ENCODE measurements around the gene C9orf50. TPM values are rescaled to one million over a fixed set of nuclear protein-coding genes. Genes with fewer than 3 reads are reported as not detected.

The C9orf50 gene
- total and polyA plus RNA-seq, 4 donors: 0.44 to 0.60 (median 0.59) TPM; not detected in 1

DNA sequence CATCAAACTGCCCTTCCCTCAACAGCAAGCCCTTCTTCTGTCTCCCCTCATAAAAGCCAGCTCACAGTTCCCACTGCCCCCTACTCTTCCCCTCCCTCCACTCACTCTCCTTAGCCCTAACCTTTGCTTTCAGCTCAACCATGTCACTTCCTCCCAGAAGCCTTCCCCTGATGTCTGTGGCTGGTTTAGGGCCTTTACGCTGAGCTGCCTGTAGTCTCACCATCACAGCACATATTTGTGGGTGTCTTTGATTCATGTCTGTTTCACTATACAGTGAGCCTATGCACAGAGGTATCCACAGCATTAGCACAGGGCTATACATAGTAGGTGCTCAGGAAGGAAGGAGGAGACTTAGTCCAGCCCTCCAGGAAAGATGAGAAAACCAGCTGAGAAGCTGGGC lies 34.7 kb downstream of the C9orf50 start:
- no peak for DNase-seq (ENCODE audit: low read depth in 4 of 6, low spot score in 6 of 6)
- Histone ChIP-seq H3K9me3 (ENCODE audit: control insufficient read depth, insufficient read depth, low read length) (no peaks in the 10 kb centered on the region), H3K4me3 (ENCODE audit: low read depth, low read length) (no peak overlapping the region), H3K27ac (ENCODE audit: low read depth, low read length) (no peak overlapping the region), H3K36me3 (ENCODE audit: control insufficient read depth, insufficient read depth, low read length) (no peaks in the 10 kb centered on the region), H3K4me1 (ENCODE audit: control insufficient read depth, insufficient read depth, low read length) (peaks cover 5% of the 10 kb centered on the region), H3K27me3 (ENCODE audit: control insufficient read depth, insufficient read depth, low read length) (no peaks in the 10 kb centered on the region)
- no CpG with 5 or more reads among the region's 1 CpG for WGBS (ENCODE audit: insufficient coverage)

DNA sequence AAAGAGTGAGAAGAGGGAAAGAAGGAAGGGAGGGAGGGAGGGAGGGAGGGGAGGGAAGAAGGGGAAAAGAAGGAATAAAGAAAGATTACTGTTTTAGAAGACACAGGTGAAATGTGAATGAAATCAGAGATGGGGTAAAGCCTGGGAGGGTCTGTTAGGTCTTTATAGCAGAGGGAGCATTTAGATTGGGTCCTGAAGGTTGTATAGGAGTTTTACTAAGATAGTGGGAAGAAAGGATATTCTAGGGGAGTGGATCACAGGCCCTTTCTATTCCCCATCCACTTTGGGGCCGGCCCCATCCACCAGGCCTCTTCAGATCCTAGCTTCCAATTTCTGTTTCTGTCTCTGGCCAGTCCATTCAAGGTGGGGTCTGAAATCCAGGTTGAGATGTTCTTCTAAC lies 35.5 kb downstream of the C9orf50 start:
- peaks cover 5% of the 10 kb centered on the region for H3K4me1 ChIP-seq (ENCODE audit: control insufficient read depth, insufficient read depth, low read length)

DNA sequence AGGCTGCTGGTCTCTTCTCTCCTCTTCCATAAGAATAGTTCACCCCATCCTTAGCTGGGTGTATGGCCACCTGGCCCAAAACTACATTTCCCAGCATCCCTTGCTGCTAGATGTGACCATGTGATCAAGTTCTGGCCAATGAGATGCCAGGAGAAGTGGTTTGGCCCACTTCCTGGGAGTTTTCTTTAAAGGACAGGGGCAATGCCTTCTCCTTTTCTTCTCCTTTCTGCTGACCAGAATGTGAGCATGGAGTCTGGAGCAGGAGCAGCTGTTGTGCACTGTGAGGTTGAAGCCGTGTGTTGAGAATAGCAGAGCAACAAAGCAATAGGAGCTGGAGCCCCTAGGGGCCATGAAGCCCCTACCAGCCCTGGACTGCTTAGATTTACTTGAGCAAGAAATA lies 36.8 kb downstream of the C9orf50 start:
- peak in 2 of 6 donors; percentile 87 to 94 for DNase-seq (ENCODE audit: low read depth in 4 of 6, low spot score in 6 of 6)
- Histone ChIP-seq H3K4me3 (ENCODE audit: low read depth, low read length) (no peak overlapping the region), H3K27ac (ENCODE audit: low read depth, low read length) (no peak overlapping the region), H3K36me3 (ENCODE audit: control insufficient read depth, insufficient read depth, low read length) (no peaks in the 10 kb centered on the region), H3K27me3 (ENCODE audit: control insufficient read depth, insufficient read depth, low read length) (no peaks in the 10 kb centered on the region), H3K9me3 (ENCODE audit: control insufficient read depth, insufficient read depth, low read length) (no peaks in the 10 kb centered on the region), H3K4me1 (ENCODE audit: control insufficient read depth, insufficient read depth, low read length) (peaks cover 5% of the 10 kb centered on the region)
- 86% methylated on average over 1 of the region's 1 CpG for WGBS (ENCODE audit: insufficient coverage)

More for the DNA sequence above, 35.5 kb downstream of the C9orf50 start:
- DNase-seq (ENCODE audit: low read depth in 4 of 6, low spot score in 6 of 6): no peak
- H3K9me3 ChIP-seq (ENCODE audit: control insufficient read depth, insufficient read depth, low read length): no peaks in the 10 kb centered on the region
- WGBS (ENCODE audit: insufficient coverage): no CpG with 5 or more reads among the region's 1 CpG
- H3K27ac ChIP-seq (ENCODE audit: low read depth, low read length): no peak overlapping the region
- H3K4me3 ChIP-seq (ENCODE audit: low read depth, low read length): no peak overlapping the region
- no peaks in the 10 kb centered on the region for H3K36me3 ChIP-seq (ENCODE audit: control insufficient read depth, insufficient read depth, low read length)
- H3K27me3 ChIP-seq (ENCODE audit: control insufficient read depth, insufficient read depth, low read length): no peaks in the 10 kb centered on the region

- no peaks in the 10 kb centered on the region for H3K9me3 ChIP-seq (ENCODE audit: control insufficient read depth, insufficient read depth, low read length)
- no peak overlapping the region for H3K4me3 ChIP-seq (ENCODE audit: low read depth, low read length)
- H3K36me3 ChIP-seq (ENCODE audit: control insufficient read depth, insufficient read depth, low read length): no peaks in the 10 kb centered on the region
- H3K27me3 ChIP-seq (ENCODE audit: control insufficient read depth, insufficient read depth, low read length): no peaks in the 10 kb centered on the region
- H3K27ac ChIP-seq (ENCODE audit: low read depth, low read length): no peak overlapping the region
- peaks cover 5% of the 10 kb centered on the region for H3K4me1 ChIP-seq (ENCODE audit: control insufficient read depth, insufficient read depth, low read length)
- DNase-seq (ENCODE audit: low read depth in 4 of 6, low spot score in 6 of 6): no peak
- WGBS (ENCODE audit: insufficient coverage): 85% methylated on average over 8 of the region's 10 CpGs
Observed at GRCh38 chr9:129583308-129584038, 37.4 kb downstream of the C9orf50 start.

- no peaks in the 10 kb centered on the region for H3K9me3 ChIP-seq (ENCODE audit: control insufficient read depth, insufficient read depth, low read length)
- H3K27ac ChIP-seq (ENCODE audit: low read depth, low read length): no peak overlapping the region
- H3K36me3 ChIP-seq (ENCODE audit: control insufficient read depth, insufficient read depth, low read length): no peaks in the 10 kb centered on the region
- no CpG with 5 or more reads among the region's 3 CpGs for WGBS (ENCODE audit: insufficient coverage)
- H3K4me3 ChIP-seq (ENCODE audit: low read depth, low read length): no peak overlapping the region
- no peaks in the 10 kb centered on the region for H3K27me3 ChIP-seq (ENCODE audit: control insufficient read depth, insufficient read depth, low read length)
- H3K4me1 ChIP-seq (ENCODE audit: control insufficient read depth, insufficient read depth, low read length): peaks cover 5% of the 10 kb centered on the region
- DNase-seq (ENCODE audit: low read depth in 4 of 6, low spot score in 6 of 6): no peak
Observed at GRCh38 chr9:129582855-129583254, 38.0 kb downstream of the C9orf50 start.

DNA sequence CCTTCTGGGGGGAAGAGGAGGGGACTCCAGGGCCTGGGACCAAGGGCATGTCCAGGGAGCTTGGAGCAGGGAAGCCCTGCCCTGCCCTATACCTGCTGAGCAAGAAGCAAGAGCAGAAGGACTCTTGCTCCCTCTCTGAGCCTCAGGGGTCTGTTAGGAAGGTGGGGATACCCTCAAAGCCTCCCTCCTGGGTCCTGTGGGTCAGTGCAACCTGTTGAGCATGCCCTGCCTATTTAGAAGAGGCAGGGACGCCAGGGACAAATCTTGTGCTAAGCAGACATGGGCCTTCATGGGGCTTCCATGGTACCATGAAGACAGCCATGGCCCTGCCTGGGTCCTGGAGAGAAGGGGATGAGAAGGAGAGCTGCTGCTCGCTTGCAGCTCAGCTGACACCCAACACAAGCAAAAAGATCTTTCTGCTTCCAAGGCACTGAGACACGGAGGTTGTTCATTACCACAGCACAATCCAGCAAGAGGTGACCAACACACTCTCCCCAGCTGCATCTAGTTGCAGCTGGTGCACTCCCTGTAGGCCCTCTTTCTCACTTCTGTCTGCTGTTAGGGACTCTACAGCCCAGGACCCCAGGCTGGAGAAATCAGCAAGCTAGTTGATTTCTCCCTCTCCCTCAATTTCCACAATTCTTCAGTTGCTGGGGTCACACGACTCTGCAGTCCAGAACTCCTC lies 39.3 kb downstream of the C9orf50 start:
- 70% methylated on average over 4 of the region's 4 CpGs for WGBS (ENCODE audit: insufficient coverage)

DNA sequence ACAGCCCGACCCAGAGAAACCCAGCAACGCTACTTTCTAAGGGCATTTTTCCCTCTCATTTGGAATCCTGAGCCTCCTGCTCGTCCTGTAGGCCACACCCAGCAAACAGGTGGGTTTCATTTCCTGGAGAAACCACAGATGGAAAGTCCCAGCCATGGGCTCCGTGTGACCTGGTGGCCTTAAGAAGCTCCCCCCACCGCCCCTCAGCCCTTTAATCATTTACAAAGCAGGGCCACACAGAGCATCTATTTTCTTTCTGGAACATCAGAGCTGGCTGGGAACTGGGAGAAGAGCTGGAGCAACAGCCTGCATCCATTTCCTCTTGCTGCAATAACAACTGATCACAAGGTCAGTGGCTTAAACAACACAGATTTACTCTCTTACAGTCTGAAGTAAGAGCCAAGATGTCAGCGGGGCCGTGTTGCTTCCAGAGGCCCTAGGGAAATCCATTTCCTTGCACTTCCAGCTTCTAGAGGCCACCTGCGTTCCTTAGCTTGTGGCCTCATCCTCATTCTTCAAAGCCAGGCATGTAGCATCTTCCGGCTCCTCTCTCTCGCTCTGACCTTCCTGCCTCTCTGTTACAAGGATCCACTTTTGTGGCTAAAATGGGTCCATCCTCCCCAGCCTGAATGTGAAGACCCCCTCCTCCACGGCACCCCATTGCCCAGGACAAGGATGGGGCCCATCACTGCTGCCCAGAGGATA lies 40.5 kb downstream of the C9orf50 start:
- no peaks in the 10 kb centered on the region for H3K27me3 ChIP-seq (ENCODE audit: control insufficient read depth, insufficient read depth, low read length)
- H3K36me3 ChIP-seq (ENCODE audit: control insufficient read depth, insufficient read depth, low read length): no peaks in the 10 kb centered on the region
- H3K9me3 ChIP-seq (ENCODE audit: control insufficient read depth, insufficient read depth, low read length): no peaks in the 10 kb centered on the region
- 87% methylated on average over 10 of the region's 11 CpGs for WGBS (ENCODE audit: insufficient coverage)
- no peak overlapping the region for H3K27ac ChIP-seq (ENCODE audit: low read depth, low read length)
- no peak for DNase-seq (ENCODE audit: low read depth in 4 of 6, low spot score in 6 of 6)
- no peak overlapping the region for H3K4me3 ChIP-seq (ENCODE audit: low read depth, low read length)
- H3K4me1 ChIP-seq (ENCODE audit: control insufficient read depth, insufficient read depth, low read length): peaks cover 4% of the 10 kb centered on the region

More for the DNA sequence above, 39.3 kb downstream of the C9orf50 start:
- H3K9me3 ChIP-seq (ENCODE audit: control insufficient read depth, insufficient read depth, low read length): no peaks in the 10 kb centered on the region
- H3K4me3 ChIP-seq (ENCODE audit: low read depth, low read length): no peak overlapping the region
- no peak overlapping the region for H3K27ac ChIP-seq (ENCODE audit: low read depth, low read length)
- DNase-seq (ENCODE audit: low read depth in 4 of 6, low spot score in 6 of 6): no peak
- H3K4me1 ChIP-seq (ENCODE audit: control insufficient read depth, insufficient read depth, low read length): peaks cover 4% of the 10 kb centered on the region
- H3K27me3 ChIP-seq (ENCODE audit: control insufficient read depth, insufficient read depth, low read length): no peaks in the 10 kb centered on the region
- H3K36me3 ChIP-seq (ENCODE audit: control insufficient read depth, insufficient read depth, low read length): no peaks in the 10 kb centered on the region

DNA sequence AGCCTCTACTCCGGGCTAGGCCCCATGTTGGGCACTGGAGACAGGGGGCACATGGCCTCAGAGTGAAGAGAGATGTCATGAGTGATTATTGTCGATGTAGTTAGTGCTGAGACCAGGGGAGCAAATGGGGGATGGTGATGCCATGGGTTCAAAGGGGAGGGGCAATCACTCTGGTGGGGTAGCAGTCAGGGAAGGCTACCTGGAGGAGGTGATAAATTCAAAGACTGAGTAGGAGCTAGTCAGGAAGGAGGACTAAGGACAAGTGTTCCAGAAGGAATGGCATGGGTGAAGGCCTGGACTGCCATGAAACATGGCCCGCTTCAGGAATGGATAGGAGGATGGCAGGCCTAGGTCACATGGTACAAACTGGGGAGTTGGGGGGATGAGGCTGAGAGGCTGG lies 41.6 kb downstream of the C9orf50 start:
- H3K9me3 ChIP-seq (ENCODE audit: control insufficient read depth, insufficient read depth, low read length): no peaks in the 10 kb centered on the region
- no peak overlapping the region for H3K4me3 ChIP-seq (ENCODE audit: low read depth, low read length)
- H3K27ac ChIP-seq (ENCODE audit: low read depth, low read length): no peak overlapping the region
- 73% methylated on average over 3 of the region's 3 CpGs for WGBS (ENCODE audit: insufficient coverage)
- H3K27me3 ChIP-seq (ENCODE audit: control insufficient read depth, insufficient read depth, low read length): no peaks in the 10 kb centered on the region
- DNase-seq (ENCODE audit: low read depth in 4 of 6, low spot score in 6 of 6): no peak
- peaks cover 4% of the 10 kb centered on the region for H3K4me1 ChIP-seq (ENCODE audit: control insufficient read depth, insufficient read depth, low read length)
- H3K36me3 ChIP-seq (ENCODE audit: control insufficient read depth, insufficient read depth, low read length): no peaks in the 10 kb centered on the region

DNA sequence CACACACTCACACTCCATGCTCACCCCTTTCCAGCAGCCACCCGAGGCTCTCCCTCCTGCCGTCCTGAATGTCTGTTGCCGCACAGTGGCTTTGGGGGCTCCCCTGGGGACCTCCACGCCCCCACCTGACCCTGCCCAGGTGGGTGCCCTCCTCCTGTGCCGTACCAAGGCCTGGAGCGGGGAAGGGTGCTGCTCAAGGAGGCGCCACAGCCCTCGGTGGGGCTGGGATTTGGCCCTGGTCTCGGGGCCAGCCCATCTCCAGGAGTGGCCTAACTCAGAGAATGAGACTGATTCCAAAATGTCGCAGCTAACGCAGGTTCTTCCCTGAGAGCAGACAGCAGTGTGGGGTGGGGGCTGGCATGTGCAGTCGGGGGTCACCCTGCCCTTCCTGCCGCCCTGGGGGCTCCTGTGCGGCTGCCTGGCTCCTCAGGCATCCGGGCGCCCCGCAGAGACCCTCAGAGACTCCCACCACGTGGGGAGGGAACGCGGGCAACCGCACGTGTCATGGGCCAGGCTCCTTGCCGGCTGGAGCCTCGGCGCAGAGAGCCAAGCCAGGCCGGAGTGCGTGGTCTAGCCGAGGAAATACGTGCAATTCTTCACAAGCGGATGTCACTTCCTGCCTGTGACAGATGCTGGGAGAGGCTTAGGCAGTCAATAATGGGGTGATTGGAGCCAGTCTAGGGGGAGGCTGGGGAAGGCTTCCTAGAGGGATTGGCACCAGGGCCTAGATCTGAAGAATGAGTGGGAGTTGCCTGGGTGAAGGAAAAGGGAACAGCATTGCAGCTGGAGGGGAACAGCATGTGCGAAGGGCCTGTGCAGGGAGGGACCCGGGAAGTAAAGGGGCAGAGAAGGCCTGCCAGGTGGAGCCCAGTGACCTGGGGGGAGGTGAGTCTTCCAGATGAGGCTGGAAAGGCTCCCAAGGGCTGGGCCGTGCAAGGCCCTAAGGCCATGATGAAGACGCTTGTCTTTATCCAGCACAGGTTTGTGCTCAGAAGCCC lies 44.1 kb downstream of the C9orf50 start:
- Histone ChIP-seq H3K4me3 (ENCODE audit: low read depth, low read length) (no peak overlapping the region), H3K36me3 (ENCODE audit: control insufficient read depth, insufficient read depth, low read length) (no peaks in the 10 kb centered on the region), H3K9me3 (ENCODE audit: control insufficient read depth, insufficient read depth, low read length) (no peaks in the 10 kb centered on the region), H3K4me1 (ENCODE audit: control insufficient read depth, insufficient read depth, low read length) (peaks cover 4% of the 10 kb centered on the region), H3K27ac (ENCODE audit: low read depth, low read length) (no peak overlapping the region), H3K27me3 (ENCODE audit: control insufficient read depth, insufficient read depth, low read length) (no peaks in the 10 kb centered on the region)
- WGBS (ENCODE audit: insufficient coverage): 77% methylated on average over 32 of the region's 34 CpGs
- DNase-seq (ENCODE audit: low read depth in 4 of 6, low spot score in 6 of 6): no peak
